ENCODE measurements around the gene CKAP2L.

The CKAP2L gene

DNA sequence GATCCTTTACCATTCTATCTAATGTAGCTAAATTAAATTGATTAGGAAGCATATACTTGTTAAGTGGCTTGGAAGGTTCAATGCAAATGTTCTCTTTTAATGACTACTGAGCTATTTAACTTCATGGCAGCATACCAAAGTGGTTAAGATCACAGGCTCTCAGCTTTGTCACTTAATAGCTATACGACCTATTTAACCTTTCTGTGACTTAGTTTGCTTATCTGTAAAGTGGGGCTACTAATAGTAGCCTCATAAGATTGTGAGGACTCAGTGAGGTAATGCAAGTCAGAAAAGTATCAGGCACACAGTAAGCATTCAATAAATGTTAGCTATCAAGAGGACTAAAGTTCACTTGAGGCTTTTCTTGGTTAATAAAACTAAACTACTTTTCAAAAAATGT, 4.3 kb downstream of the CKAP2L start:
- no peak for DNase-seq (ENCODE audit: low spot score)

DNA sequence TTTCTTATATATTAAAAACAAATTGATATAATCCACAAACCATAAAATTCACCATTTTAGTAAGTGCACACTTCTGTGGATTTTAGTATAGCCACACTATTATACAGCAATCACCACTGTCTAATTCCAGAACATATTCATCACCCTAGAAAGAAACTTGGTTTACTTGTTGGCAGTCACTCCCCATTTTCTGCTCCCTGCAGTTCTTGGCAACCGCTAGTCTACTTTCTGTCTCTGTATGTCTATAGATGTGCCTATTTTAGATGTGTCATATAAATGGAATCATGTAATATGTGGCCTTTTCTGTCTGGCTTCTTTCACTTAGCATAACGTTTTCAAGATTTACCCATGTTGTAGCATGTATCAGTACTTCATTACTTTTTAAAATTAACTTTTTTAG, 5.7 kb downstream of the CKAP2L start:
- no peak for DNase-seq (ENCODE audit: low spot score)

DNA sequence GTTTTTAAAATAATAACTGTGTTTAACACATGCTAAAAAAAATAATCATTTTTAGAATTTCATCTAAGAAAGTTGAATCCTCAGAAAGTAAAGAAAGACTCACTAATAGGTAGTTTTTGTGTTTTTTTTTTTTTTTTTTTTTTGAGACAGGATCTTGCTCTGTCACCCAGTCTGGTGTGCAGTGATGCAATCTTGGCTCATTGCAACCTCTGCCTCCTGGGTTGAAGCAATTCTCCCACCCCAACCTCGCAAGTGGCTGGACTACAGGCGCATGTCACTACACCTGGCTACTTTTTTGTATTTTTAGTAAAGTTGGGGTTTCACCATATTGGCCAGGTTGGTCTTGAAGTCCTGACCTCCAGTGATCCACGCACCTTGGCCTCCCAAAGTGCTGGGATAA, 7.1 kb downstream of the CKAP2L start:
- no peak for DNase-seq (ENCODE audit: low spot score)

DNA sequence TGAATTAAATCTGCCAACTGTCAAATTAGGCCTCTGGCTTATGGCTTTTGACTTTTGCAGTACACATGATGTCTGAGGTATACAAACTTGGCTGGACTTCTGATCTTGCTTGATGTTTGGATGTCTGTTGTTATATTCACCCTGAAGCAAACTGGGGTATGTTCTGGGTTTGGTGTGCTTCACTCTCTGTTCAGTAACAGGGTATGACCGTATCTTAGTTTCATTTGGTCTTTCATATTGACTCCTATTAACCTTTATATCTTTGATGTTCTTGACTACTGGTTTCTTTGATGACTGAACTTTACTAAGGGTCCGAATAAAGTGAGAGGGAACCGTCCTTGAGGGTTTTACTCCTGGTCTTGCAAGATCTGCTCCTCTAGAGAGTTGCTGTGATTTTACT, 8.2 kb downstream of the CKAP2L start:
- DNase-seq (ENCODE audit: low spot score): no peak

DNA sequence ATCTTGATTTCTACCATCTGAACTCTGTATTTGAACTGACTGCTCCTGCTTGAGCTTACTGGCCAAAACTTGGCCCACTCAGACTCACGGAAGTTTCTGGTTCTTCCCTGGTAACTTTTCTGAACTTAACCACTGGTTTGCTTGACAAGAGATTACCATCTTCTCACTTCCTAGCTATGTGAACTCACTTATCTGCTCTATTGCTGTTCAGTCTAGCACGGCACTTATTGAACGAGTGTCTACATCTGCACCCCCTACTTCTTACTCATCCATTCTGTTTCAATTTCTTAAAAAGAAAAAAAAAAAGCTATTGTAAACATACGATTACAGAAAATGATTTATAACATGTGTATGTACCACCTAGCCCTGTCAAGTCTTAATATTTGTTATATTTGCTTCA, 9.0 kb downstream of the CKAP2L start:
- DNase-seq (ENCODE audit: low spot score): no peak

DNA sequence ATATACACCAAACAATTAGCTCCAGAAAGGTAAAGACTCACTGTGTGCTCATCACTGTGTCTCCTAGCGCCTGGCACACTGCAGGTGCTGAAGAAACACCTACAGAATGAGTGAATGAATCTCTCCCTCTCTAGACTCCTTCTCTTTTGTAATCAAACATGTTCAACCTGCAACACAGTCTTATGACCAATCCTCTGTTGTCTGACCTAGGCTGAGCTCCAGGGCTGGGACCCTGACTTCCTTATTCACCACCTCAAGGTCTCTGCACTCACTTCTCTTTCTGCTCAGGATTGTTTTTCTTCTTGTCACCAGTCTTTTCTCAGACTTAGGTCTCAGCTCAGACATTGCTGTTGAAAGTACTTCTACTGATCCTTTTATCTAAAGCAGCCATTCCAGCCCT, 9.8 kb downstream of the CKAP2L start:
- DNase-seq (ENCODE audit: low spot score): no peak

DNA sequence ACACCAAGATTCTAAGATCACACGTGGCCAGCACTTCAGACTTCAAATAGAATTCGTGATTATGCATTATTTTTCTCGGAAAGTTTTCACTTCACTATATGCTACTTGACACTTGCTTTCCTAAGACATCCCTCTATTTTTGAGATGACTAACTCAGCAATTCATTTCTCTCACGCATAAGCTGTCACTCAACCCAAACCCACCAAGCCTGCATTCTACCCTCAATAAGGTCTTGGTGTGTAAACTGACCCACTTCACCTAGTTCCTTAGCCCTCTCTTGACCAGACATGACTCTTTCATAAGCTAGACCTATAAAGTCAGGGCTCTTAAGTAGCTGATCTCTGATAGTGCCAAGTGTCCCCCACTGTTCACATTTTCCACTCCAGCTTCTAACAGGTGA, 11.7 kb downstream of the CKAP2L start:
- no peak for DNase-seq (ENCODE audit: low spot score)

DNA sequence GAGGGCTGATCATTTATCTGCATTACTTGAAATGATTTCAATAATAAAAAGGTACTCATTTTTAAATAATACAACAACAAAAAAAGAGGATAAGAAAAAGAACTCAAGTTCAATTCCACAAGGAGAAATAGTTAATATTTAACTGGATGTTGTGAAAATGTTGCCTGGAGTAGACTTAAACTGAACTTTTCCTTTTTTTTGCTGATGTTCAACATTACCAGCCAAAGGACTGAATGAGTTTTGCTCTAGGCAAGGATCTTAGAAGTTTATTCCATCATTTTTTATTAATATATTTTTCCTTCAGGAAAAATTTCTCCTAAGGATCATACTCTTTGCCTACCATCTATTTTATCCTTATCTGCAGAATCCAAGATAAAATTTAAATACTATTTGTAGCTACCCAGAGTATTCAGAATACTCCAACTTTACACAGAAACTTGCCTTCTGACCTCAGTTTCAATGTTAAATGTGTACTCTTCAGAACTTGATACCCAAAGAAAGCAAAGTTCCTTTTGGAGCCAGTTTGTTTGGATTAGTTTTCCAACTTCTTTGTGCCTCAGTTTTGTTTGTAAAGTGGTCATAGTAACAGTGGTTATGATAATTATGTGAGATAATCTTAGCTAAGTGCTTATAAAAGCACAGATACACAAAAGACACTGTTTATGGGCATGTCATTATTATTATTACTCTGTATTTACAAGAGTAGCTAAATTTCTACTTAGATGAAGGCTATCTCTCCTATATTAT, 12.8 kb downstream of the CKAP2L start:
- no peak for DNase-seq (ENCODE audit: low spot score)

DNA sequence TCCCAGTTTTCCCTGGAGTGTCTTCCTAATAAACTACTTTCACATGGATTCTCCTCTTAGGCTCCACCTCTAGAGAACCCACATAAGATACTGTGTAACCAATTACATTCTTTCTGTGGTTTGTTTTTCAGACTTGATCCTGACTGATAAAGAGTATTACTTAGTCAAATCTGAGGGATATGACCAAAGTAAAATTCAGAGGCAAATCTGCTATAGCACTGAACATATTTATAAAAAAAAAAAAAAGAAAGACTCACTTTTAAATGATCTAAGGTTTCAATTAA, 13.9 kb downstream of the CKAP2L start:
- DNase-seq (ENCODE audit: low spot score): no peak

DNA sequence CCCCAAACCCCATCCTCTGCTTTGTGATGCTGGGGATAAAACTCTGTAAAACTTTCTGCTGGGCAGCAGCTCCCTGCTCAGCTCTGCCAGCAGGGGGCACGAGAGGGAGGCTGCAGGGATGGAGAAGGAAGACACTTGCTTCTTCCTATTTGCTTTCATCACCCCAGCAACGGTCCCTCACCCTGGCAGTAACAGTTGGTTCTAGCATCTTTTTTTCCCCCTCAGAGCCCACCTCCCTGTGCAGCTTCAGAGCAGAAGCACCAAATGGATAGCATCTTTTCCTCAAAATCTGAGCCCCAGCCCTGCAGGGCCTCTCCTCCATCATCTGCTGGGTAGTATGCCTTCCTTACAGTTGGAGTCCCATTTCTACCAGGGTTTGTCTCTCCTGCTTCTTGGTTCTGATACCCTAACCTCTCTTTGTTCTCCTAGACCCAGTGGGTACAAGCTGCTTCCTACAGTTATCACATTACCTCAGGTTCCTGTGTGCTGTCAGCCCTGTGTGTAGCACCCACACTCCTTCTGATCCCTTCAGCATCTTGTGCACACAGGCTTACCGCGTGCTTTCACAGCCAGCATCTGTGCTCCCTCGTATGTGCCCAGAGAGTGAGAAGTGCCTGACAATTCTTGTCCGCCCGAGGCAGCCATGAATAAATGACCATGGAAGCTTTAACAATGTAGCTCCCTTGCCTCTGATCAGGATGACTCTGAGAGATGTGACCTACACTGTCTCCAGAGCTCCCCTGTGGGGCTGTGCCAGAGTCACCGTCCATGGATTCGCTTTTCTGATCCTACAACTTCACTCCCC, 14.5 kb downstream of the CKAP2L start:
- peak; percentile 73 for DNase-seq (ENCODE audit: low spot score)

DNA sequence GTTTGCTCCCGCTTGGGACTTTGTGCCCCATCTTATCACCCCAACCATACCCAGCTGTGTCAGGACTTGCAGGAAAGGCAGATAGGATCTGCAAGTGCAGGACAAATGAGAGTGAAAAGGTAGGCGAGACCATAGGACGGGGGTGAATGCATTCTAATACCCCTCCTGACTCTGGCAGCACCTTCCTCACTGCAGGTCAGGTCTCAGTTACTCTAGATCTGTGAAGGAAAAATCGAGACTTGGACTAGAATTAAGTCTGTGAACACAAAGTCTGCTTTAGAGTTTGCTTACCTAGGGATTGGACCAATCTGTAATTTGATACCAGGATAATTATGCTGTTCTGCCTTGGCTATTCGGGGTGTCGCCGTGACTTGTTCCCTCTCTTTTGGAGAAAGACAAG, 23.9 kb downstream of the CKAP2L start:
- no peak for DNase-seq (ENCODE audit: low spot score)

DNA sequence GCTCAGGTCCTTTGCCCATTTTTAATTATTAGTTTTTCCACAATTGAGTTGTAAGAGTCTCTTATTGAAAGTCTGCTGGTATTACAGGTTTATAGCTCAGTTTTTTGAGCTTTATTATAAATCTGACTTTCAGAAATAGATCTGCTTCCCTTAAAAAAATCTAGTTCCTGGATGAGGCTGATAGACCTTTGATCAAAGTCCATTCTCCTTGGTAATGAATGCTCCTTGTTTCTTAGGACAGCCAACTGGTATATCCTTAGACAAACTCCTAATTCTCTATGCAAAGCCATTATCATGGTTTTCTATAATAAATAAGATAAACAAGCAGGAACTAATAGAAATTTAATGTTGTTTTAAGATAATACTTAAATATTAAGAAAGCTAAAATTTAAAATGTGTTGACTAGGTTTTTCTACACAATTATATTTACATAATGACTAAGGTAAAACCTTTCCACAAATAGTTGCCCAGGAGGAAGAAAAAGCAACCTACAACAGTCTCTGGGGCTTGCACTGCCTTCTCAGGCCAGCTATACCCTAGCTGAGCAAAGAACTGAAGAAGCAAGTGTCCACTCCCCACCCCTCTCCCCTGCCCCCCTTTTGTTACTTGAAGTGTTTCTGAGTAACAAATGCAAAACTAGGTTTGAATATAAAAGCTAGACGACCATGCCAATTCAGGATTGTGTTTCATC, 26.7 kb downstream of the CKAP2L start:
- no peak for DNase-seq (ENCODE audit: low spot score)

DNA sequence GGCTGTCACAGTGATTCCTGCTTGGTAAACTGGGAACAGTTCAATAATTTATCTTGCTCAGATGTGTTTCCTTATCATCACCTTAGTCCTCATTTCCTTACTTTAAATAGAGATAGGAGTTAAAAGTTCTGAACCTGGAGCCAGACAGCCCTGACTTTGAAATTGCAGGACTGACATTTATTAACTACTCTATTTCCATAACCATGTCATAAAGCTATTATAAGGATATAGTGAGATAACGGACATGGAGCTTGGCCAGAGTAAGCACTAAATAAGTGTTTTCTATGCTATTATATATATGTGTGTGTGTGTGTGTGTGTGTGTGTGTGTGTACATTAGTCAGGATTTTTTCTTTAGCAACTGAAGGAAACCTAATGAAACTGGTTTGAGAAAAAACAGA, 30.5 kb downstream of the CKAP2L start:
- DNase-seq (ENCODE audit: low spot score): no peak

DNA sequence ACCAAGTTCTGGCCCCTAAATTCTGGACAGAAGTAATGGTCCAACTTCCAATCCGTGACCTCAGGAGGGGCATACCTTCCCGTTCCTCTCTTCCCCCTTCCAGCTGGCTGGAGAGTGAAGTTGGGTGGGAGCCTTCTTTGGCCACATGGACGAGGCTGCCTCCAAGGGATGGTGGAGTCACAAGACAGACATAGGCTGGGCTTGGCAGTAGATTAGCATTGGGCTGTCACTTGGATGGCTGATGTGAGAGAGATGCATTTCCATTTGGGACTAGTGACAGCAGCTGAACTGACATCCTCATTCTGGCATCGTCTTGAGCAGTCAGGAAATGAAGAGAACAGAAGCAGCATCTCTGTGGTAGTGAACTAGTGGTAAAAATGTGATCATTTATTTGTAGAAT, 31.0 kb downstream of the CKAP2L start:
- no peak for DNase-seq (ENCODE audit: low spot score)

DNA sequence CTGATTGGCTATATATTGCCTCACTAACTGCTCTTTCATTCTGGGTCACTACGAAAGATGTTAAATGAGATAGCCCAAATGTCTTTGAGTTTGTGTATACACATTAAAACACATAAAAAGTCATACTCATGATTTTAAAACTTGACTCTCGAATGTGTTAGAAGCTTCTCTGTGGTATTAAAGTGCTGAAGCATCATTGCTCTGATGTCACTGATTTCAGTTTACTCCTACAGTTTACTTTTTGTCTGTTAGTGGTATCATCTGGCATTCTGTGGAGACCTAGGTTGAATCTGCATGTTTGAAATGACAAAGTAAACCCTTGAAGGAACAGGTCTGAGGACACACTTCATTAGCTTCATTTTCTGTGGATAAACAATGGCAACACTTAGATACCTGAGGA, 32.9 kb downstream of the CKAP2L start:
- no peak for DNase-seq (ENCODE audit: low spot score)

DNA sequence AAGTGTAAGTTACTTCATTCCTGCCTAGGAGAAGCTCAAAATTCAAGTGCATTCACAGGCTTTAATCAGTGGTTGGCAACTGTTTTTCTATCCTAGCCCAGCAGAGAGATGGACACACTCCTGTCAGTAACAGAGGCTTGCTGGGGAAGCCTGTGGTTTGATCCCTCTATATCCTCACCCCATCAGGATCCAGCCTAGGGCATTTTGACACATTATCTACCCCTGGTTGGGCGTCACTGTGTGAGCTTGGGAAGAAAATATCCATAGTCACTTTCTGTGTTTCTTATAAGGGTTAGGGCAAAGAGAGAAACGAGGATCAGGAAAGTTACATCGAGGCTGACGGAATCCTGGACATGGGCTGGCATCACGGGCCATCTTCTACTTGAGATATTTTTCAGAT, 33.6 kb downstream of the CKAP2L start:
- no peak for DNase-seq (ENCODE audit: low spot score)

DNA sequence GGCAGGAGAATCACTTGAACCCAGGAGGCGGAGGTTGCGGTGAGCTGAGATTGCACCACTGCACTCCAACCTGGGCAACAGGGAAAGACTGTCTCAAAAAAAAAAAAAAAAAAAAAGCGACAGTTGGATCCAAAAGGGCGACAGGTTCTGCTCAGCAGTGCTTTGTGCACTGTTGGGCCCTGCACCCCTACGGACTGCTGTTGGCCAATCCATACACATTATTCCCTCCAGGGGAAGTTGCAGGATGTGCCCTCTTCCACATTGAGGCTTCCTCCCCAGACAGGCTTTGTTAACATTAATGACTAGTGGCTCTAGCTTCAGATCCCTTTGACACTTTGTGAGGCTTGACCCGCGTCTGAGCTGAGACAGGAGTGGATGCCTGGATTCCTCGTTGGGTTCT, 34.2 kb downstream of the CKAP2L start:
- no peak for DNase-seq (ENCODE audit: low spot score)

DNA sequence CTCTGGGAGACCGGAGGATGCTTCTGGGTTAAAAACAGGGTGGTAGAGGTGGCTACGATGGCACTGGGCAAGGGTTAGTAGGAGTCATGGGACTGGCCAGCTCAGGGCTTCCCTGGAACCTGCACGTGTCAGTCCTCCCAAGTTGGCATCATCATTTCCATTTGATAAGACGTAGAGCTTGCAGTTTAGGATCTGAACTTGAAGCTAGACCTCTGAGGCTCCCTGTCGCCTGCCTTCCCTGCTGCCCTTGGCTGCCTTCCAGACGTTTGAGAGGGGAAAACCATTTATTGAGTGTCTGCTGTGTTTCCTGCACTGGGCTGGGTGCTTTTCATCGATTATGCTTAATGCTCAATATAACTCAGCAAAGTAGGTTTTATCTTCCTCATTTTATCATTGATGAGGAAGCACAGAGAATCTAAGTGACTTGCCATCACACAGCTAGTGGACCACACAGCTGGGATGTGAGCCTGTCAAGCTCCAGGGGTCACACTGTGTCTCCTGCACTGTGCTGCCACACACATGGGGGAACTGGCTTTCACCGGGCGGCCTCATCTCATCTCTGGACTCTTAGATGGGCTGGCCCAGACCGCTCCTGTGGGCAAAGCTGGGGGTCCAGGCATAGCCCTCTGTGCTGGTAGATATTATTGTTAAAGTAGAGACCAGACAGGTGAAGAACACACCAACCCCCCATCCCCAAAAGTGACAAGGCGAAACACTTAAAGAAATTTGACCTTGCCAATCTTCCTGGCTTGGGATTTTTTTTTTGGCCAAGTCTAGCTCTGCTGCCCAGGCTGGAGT, 35.8 kb downstream of the CKAP2L start:
- no peak for DNase-seq (ENCODE audit: low spot score)

DNA sequence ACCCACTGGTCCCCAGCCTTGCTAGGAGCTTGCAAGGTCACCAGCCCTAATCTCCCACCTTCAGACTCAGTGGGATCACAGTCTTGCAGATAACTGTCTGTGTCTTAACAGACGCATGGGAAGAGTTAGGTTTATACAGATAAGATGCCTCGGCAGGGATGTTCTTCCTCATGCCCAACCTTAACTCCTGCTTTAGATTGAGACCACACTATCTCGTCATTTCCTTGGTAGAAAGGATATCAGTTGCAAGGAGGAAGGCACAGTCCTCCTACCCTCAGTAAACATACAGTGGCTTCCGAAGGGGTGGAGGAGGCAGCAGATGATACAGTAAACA, 36.4 kb downstream of the CKAP2L start:
- DNase-seq (ENCODE audit: low spot score): no peak

DNA sequence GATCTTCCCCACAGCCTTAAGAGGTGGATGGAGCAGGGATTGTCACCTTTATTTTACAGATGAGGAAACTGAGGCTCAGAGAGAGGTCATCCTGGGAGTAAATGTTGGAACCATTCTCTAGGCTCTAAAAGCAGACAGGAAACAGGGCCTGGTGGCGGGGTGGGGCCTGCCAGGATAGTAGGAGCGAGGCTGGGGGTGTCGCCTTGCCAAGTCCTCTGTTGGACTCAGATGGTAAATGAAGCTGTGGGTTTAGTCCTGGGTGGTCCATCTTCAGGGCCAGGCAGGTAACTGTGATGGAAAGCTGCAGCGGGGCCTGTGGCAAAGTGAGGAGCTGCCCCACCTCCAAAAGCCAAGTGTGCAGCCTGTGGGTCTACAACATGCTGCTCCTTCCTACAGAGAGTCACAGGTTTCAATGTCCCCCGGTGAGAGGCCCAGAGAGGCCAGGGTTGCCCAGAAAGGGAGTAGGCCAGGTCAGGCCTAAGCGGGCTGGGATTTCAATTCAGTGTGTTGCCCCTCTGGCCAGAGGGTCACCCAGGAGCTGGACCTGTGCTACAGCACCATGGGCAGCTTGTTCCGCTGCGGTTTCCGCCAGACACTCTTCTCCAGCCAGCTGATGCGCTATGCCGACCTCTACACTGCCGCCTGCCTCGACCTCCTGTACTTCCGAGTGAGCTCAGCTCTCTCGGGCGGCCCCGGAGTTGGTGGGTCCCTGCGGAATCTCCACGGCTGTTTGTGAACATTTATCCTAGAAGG, 37.0 kb downstream of the CKAP2L start:
- no peak for DNase-seq (ENCODE audit: low spot score)

DNA sequence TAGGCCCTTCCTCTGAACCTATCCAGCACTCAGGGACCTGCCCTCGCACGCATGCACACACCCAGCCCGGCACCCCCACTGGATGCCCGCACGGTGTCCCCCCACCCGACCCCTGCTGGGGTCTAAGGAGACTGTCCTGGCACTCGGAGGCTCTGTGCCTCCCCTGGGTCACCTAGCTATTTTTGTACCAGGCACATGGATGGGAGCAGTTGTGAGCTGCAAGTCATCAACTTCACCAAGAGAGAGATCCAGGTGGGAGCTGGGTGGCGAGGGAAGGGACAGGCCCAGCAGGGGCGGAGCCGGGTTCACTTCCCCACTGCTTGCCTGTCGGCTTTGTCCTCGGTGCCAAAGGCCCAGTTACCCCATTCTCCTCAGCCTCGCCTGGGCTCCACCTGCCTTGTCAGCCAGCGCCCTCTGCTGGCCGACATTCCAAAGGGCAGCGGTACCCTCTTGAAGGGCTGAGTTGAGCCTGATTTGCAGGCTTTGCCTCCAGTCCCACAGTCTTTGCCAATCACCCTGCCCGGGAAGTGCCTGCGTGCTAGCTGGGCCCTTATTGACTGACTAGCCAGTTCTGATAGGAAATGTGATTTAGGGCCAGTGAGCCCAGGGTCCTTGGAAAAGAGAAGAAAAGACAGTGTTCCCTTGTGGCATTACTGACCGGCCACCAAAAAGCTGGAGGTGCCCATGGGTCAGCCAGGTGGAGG, 37.8 kb downstream of the CKAP2L start:
- peak; percentile 84 for DNase-seq (ENCODE audit: low spot score)

Data from cerebellar cortex (tissue), 1 donor.